PFSK-1 (cell line): ENCODE data around the gene TPK1.

Source experiments
- FOXP2 ChIP-seq: optimal IDR thresholded peaks from 2 replicates; pipeline ENCODE3; 2011; ENCODE audit warnings: borderline replicate concordance, control low read depth, inconsistent platforms; ENCODE audit not compliant: insufficient read depth; ENCODE audit errors: extremely low read length, extremely low read depth
- POLR2AphosphoS5 ChIP-seq: IDR thresholded peaks from 2 replicates; pipeline ENCODE4 v1.6.1; 2012; ENCODE audit warnings: low read depth, mild to moderate bottlenecking, control low read depth, low read length, moderate library complexity
- REST ChIP-seq, 2 experiments: IDR thresholded peaks; 2 replicates each; pipeline versions ENCODE4 v1.6.1 to v1.8.0; 2011 to 2012; ENCODE audit warnings: low read depth in 2 of 2, low read length in 2 of 2, control low read depth in 1 of 2, inconsistent platforms in 1 of 2, mild to moderate bottlenecking in 1 of 2, moderate library complexity in 1 of 2; ENCODE audit not compliant: insufficient read depth in 1 of 2
- SIN3A ChIP-seq: IDR thresholded peaks from 2 replicates; pipeline ENCODE4 v1.6.1; 2012; ENCODE audit warnings: mild to moderate bottlenecking, low read length, moderate library complexity, borderline replicate concordance; ENCODE audit not compliant: insufficient read depth
- TAF1 ChIP-seq: IDR thresholded peaks from 2 replicates; pipeline ENCODE4 v1.6.1; 2012; ENCODE audit warnings: low read length, control low read depth, borderline replicate concordance; ENCODE audit not compliant: insufficient read depth

TPK1 gene

GRCh38 chr7:144407266-144407931 lies 428.5 kb downstream of the TPK1 start:
- TF ChIP-seq POLR2AphosphoS5, result no peak

GRCh38 chr7:144404946-144405345 lies 430.9 kb downstream of the TPK1 start:
- TF ChIP-seq FOXP2 (no peak), REST (IDR thresholded peaks at IDR 0.05; ENCODE audit: insufficient read depth in 1 of 2, low read depth in 2 of 2, low read length in 2 of 2) (no peak), SIN3A (no peak), POLR2AphosphoS5 (no peak), TAF1 (no peak)

DNA sequence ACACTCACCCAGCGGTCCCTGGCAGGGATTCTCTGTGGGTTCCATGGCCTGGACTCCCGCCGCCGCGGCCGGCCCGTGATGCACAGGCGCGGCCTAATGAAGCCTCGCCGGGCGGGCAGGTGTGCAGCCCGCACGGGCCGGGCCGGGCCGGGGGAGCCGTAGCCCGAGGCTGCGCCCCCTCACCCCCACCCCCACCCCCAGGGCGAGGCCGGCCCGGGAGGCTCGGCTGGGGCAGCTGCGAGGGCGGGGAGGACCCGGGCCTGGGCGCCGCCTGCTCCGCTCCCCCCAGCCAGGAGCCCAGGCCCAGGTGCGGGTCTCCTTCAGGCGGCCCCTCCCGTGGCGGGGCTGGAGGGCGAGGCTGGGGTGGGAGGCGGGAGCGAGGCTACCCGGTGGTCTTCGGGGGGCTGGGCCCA lies 432.2 kb downstream of the TPK1 start, which contains the start of gene NOBOX:
NOBOX (minus strand) TSS at position 45 of the 413 bp plus-strand sequence.
- no peak for TF ChIP-seq POLR2AphosphoS5
- TF ChIP-seq FOXP2, result no peak
- TF ChIP-seq SIN3A, result no peak
- TF ChIP-seq REST (IDR thresholded peaks at IDR 0.05; ENCODE audit: insufficient read depth in 1 of 2, low read depth in 2 of 2, low read length in 2 of 2), result no peak
- no peak for TF ChIP-seq TAF1

DNA sequence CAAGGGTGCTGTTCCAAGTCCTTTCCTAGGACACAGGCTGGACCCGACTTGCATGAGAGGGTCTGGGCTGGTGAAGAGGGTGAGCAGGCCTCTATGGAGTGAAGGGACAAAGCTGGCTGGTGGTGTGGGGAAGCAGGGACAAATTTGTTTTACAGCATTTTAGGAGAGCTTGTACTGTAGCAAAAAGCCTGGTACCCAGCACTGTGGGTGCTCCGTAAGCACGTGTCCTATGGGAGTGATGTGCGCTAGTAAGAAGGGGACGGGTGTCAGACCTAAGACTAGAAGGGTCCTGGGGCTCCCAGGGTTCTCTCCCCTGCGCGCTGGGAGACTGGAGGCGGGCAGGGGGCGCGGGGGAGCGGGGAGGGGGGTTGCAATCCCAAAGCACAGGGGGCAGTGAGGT lies 432.8 kb downstream of the TPK1 start:
- no peak for TF ChIP-seq REST (IDR thresholded peaks at IDR 0.05; ENCODE audit: insufficient read depth in 1 of 2, low read depth in 2 of 2, low read length in 2 of 2)
- TF ChIP-seq TAF1, result no peak
- TF ChIP-seq FOXP2, result no peak
- TF ChIP-seq SIN3A, result no peak
- TF ChIP-seq POLR2AphosphoS5, result no peak
